Measurements from ENCODE around the gene RAMP3.

RAMP3 gene

DNA sequence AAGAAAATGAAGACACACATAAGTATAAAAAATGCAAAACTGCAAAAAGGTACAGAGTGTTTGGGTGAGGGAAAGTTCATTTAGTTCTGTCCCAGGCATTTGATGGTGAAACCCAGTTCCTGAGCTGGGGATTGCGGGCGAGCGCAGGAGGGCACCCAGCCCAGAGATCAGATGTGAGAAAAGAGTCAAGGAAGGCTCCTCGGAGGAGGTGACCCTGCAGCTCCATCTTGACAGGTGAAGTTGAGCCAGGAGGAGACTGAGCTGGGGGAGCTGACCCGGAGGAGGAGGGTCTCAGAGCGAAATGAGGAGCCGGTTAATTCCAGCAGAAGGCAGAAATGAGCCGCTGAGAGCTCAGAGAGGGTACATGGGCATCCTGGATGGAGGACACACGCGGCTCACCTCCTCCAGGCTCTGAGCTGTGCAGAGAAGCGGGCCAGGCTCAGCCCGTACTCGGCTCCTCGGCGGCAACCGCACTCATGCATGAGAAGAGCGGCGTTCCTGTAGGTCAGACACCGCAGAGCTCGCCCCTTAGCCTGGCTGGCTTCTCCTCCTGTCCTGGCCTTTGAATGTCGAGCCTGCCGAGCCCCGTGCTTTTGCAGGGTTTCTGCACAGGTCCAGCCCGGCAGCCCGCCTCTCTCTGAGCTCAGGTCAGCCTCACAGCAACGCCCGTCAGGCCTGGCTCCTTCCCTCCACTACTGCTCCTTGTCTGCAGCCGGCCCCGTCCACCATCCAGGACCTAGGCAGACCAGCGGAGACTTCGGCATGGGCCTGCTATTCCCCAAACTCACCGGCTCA, 9.5 kb upstream of the RAMP3 start:
- TF ChIP-seq FOXP2 (optimal IDR thresholded peaks at IDR 0.05; ENCODE audit: borderline replicate concordance, extremely low read depth, extremely low read length, insufficient read depth) (no peak), POLR2AphosphoS5 (IDR thresholded peaks at IDR 0.05; ENCODE audit: low read depth, low read length) (no peak), SIN3A (IDR thresholded peaks at IDR 0.05; ENCODE audit: borderline replicate concordance, insufficient read depth, low read length) (no peak), TAF1 (IDR thresholded peaks at IDR 0.05; ENCODE audit: borderline replicate concordance, insufficient read depth, low read length) (no peak)
- TF ChIP-seq, protein P1, sequence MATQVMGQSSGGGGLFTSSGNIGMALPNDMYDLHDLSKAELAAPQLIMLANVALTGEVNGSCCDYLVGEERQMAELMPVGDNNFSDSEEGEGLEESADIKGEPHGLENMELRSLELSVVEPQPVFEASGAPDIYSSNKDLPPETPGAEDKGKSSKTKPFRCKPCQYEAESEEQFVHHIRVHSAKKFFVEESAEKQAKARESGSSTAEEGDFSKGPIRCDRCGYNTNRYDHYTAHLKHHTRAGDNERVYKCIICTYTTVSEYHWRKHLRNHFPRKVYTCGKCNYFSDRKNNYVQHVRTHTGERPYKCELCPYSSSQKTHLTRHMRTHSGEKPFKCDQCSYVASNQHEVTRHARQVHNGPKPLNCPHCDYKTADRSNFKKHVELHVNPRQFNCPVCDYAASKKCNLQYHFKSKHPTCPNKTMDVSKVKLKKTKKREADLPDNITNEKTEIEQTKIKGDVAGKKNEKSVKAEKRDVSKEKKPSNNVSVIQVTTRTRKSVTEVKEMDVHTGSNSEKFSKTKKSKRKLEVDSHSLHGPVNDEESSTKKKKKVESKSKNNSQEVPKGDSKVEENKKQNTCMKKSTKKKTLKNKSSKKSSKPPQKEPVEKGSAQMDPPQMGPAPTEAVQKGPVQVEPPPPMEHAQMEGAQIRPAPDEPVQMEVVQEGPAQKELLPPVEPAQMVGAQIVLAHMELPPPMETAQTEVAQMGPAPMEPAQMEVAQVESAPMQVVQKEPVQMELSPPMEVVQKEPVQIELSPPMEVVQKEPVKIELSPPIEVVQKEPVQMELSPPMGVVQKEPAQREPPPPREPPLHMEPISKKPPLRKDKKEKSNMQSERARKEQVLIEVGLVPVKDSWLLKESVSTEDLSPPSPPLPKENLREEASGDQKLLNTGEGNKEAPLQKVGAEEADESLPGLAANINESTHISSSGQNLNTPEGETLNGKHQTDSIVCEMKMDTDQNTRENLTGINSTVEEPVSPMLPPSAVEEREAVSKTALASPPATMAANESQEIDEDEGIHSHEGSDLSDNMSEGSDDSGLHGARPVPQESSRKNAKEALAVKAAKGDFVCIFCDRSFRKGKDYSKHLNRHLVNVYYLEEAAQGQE (IDR thresholded peaks at IDR 0.05; ENCODE audit: insufficient read depth in 1 of 2, low read depth in 2 of 2, low read length in 2 of 2), result no peak

DNA sequence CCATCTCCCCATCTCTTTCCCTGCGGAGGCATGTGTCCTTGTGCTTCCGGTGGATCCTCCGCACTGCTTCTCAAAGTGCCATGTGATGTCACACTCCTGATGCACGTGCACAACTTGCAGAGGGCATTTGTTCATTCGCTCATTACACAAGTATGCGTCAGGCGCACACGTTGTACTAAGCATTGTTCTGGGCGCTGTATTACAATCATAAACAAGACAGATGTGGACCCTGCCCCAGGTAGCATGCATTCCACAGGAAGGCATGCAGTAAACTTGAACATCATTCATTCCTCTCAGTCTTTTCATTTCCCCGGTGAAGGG, 9.0 kb upstream of the RAMP3 start:
- no peak for TF ChIP-seq SIN3A (IDR thresholded peaks at IDR 0.05; ENCODE audit: borderline replicate concordance, insufficient read depth, low read length)
- TF ChIP-seq TAF1 (IDR thresholded peaks at IDR 0.05; ENCODE audit: borderline replicate concordance, insufficient read depth, low read length), result no peak
- no peak for TF ChIP-seq POLR2AphosphoS5 (IDR thresholded peaks at IDR 0.05; ENCODE audit: low read depth, low read length)
- TF ChIP-seq, protein P1 (IDR thresholded peaks at IDR 0.05; ENCODE audit: insufficient read depth in 1 of 2, low read depth in 2 of 2, low read length in 2 of 2), result no peak
- TF ChIP-seq FOXP2 (optimal IDR thresholded peaks at IDR 0.05; ENCODE audit: borderline replicate concordance, extremely low read depth, extremely low read length, insufficient read depth), result no peak

- no peak for TF ChIP-seq TAF1 (IDR thresholded peaks at IDR 0.05; ENCODE audit: borderline replicate concordance, insufficient read depth, low read length)
- TF ChIP-seq, protein P1 (IDR thresholded peaks at IDR 0.05; ENCODE audit: insufficient read depth in 1 of 2, low read depth in 2 of 2, low read length in 2 of 2), result no peak
- no peak for TF ChIP-seq SIN3A (IDR thresholded peaks at IDR 0.05; ENCODE audit: borderline replicate concordance, insufficient read depth, low read length)
- no peak for TF ChIP-seq POLR2AphosphoS5 (IDR thresholded peaks at IDR 0.05; ENCODE audit: low read depth, low read length)
- no peak for TF ChIP-seq FOXP2 (optimal IDR thresholded peaks at IDR 0.05; ENCODE audit: borderline replicate concordance, extremely low read depth, extremely low read length, insufficient read depth)
These were observed 8.0 kb upstream of the RAMP3 start for GRCh38 chr7:45149606-45150005.

- TF ChIP-seq, protein P1 (IDR thresholded peaks at IDR 0.05; ENCODE audit: insufficient read depth in 1 of 2, low read depth in 2 of 2, low read length in 2 of 2), result no peak
- TF ChIP-seq SIN3A (IDR thresholded peaks at IDR 0.05; ENCODE audit: borderline replicate concordance, insufficient read depth, low read length) (no peak), FOXP2 (optimal IDR thresholded peaks at IDR 0.05; ENCODE audit: borderline replicate concordance, extremely low read depth, extremely low read length, insufficient read depth) (no peak), TAF1 (IDR thresholded peaks at IDR 0.05; ENCODE audit: borderline replicate concordance, insufficient read depth, low read length) (no peak), POLR2AphosphoS5 (IDR thresholded peaks at IDR 0.05; ENCODE audit: low read depth, low read length) (no peak)
These were observed 7.4 kb upstream of the RAMP3 start for GRCh38 chr7:45150199-45150598.

All from PFSK-1 (cell line).